Measurements from ENCODE around the gene DUSP16. TPM values are rescaled to one million over a fixed set of nuclear protein-coding genes. Genes with fewer than 3 reads are reported as not detected.

DUSP16 gene
- total RNA-seq, 1 donor from 2014 or later, result 12.9 TPM

DNA sequence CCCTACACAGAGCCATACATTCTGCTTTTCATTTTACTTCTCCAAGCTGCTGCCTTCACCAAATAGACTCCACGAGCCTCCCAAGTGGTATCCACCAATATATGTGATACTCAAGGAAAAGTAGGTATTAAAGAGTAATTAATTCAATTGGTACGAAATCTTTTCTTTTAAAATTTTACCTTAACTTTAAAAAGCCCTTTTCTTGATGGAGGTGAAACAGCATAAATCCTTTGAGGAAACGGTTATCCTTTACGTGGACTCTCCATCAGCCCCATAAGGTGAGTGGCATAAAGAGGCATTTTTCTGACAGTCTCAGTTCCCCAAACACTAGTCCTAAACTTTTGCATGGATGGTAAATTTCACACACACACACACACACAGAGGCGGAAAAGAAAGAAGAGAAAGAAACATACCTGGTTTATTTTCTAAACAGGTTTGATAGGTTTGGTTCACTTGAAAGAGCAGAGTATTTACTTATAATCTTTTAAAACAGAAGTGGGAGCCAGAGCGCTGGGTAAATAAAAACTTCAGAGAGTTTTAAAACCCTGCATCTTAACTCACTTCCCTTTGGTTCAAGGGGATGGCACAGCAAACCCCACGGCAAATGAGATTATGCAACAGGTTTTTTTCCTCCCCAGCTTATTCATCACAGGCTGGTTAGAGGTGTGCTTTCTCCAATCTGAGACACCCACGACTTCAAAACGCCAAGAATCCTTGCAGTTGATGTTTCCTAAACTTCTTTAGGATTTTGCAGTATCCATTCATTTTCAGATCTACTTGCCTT lies 1.9 kb downstream of the DUSP16 start:
- Mint-ChIP-seq H3K9me3 (ENCODE audit: unreplicated experiment) (no peaks in the 10 kb centered on the region), H3K27ac (ENCODE audit: unreplicated experiment) (peak overlapping the region; percentile 94), H3K4me1 (ENCODE audit: unreplicated experiment) (peaks cover 10% of the 10 kb centered on the region), H3K27me3 (ENCODE audit: unreplicated experiment) (peaks cover 13% of the 10 kb centered on the region), H3K36me3 (ENCODE audit: low read depth, unreplicated experiment) (peaks cover 5% of the 10 kb centered on the region), H3K4me3 (ENCODE audit: unreplicated experiment) (peak overlapping the region; percentile 92)
- no peak for DNase-seq (ENCODE audit: low spot score)
- TF ChIP-seq, protein P1, sequence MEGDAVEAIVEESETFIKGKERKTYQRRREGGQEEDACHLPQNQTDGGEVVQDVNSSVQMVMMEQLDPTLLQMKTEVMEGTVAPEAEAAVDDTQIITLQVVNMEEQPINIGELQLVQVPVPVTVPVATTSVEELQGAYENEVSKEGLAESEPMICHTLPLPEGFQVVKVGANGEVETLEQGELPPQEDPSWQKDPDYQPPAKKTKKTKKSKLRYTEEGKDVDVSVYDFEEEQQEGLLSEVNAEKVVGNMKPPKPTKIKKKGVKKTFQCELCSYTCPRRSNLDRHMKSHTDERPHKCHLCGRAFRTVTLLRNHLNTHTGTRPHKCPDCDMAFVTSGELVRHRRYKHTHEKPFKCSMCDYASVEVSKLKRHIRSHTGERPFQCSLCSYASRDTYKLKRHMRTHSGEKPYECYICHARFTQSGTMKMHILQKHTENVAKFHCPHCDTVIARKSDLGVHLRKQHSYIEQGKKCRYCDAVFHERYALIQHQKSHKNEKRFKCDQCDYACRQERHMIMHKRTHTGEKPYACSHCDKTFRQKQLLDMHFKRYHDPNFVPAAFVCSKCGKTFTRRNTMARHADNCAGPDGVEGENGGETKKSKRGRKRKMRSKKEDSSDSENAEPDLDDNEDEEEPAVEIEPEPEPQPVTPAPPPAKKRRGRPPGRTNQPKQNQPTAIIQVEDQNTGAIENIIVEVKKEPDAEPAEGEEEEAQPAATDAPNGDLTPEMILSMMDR (IDR thresholded peaks at IDR 0.05; ENCODE audit: unreplicated experiment), result no peak

DNA sequence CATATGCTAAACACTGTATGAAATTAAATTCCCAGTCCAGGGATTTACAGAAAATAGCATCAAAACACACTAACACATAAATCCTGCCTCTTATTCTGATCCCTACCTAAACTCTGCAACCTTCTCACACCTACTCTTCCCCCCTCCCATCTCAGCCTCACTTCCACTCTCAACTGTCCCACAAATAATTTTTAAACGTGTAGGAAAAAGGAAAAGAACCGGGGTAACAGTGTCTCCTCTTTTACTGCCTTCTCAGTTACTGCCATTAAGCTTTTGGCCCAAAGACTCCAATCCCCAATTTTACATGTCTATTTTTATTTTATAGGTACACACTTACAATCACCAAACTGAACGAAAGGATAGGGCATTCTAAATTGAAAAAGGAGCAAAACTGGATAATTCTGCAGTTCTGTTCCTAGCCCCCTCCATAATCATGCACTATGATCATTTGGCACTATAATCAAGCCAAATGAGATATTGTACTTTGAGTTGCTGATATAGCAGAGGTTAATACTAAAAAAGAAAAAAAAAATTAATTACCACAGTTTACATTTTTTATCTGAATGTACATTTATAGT lies 2.9 kb downstream of the DUSP16 start:
- H3K9me3 Mint-ChIP-seq (ENCODE audit: unreplicated experiment), result no peaks in the 10 kb centered on the region
- peak overlapping the region; percentile 87 for H3K27ac Mint-ChIP-seq (ENCODE audit: unreplicated experiment)
- TF ChIP-seq, protein P1 (IDR thresholded peaks at IDR 0.05; ENCODE audit: unreplicated experiment), result no peak
- no peak overlapping the region for H3K4me3 Mint-ChIP-seq (ENCODE audit: unreplicated experiment)
- peaks cover 13% of the 10 kb centered on the region for H3K27me3 Mint-ChIP-seq (ENCODE audit: unreplicated experiment)
- peaks cover 2% of the 10 kb centered on the region for H3K36me3 Mint-ChIP-seq (ENCODE audit: low read depth, unreplicated experiment)
- peaks cover 10% of the 10 kb centered on the region for H3K4me1 Mint-ChIP-seq (ENCODE audit: unreplicated experiment)
- no peak for DNase-seq (ENCODE audit: low spot score)

DNA sequence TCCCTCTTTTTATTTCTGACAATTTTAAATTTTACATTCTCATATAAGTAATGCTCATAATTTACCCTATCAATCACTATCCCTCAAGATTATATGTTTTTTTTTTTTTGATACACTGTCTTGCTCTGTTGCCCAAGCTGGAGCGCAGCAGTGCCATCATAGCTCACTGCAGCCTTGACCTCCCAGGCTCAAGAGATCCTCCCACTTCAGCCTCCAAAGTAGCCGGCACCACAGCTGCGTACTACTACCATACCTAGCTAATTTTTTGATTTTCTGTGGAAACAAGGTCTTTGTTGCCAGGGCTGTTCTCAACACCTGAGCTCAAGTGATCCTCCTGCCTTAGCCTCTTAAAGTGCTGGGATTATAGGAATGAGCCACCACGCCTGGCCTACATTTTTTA lies 4.4 kb downstream of the DUSP16 start:
- peaks cover 10% of the 10 kb centered on the region for H3K4me1 Mint-ChIP-seq (ENCODE audit: unreplicated experiment)
- no peak for DNase-seq (ENCODE audit: low spot score)
- no peak overlapping the region for H3K27ac Mint-ChIP-seq (ENCODE audit: unreplicated experiment)
- no peaks in the 10 kb centered on the region for H3K36me3 Mint-ChIP-seq (ENCODE audit: low read depth, unreplicated experiment)
- H3K4me3 Mint-ChIP-seq (ENCODE audit: unreplicated experiment), result no peak overlapping the region
- TF ChIP-seq, protein P1 (IDR thresholded peaks at IDR 0.05; ENCODE audit: unreplicated experiment), result no peak
- peaks cover 13% of the 10 kb centered on the region for H3K27me3 Mint-ChIP-seq (ENCODE audit: unreplicated experiment)
- H3K9me3 Mint-ChIP-seq (ENCODE audit: unreplicated experiment), result no peaks in the 10 kb centered on the region

DNA sequence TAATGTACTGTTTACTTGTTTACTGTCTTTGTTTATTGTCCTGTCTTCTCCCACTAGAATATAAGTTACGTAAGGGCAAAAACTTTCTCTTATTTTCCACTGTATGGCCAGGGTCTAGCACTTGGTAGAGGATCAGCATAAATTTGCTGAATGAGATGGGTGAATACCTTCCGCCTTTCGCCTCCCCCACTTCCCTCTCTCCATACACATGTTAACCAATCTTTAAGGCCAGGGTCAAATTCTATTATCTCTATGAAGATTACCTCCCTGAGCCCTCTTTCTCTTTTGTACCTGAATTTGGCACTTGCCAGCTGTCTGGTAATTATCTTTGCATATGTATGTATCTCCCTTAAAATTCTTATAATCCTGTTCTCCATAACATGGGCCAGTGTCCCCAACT lies 4.9 kb downstream of the DUSP16 start:
- H3K4me3 Mint-ChIP-seq (ENCODE audit: unreplicated experiment), result no peak overlapping the region
- no peak overlapping the region for H3K27ac Mint-ChIP-seq (ENCODE audit: unreplicated experiment)
- H3K36me3 Mint-ChIP-seq (ENCODE audit: low read depth, unreplicated experiment), result no peaks in the 10 kb centered on the region
- H3K4me1 Mint-ChIP-seq (ENCODE audit: unreplicated experiment), result peaks cover 10% of the 10 kb centered on the region
- no peaks in the 10 kb centered on the region for H3K9me3 Mint-ChIP-seq (ENCODE audit: unreplicated experiment)
- DNase-seq (ENCODE audit: low spot score), result no peak
- TF ChIP-seq, protein P1 (IDR thresholded peaks at IDR 0.05; ENCODE audit: unreplicated experiment), result no peak
- H3K27me3 Mint-ChIP-seq (ENCODE audit: unreplicated experiment), result peaks cover 11% of the 10 kb centered on the region

DNA sequence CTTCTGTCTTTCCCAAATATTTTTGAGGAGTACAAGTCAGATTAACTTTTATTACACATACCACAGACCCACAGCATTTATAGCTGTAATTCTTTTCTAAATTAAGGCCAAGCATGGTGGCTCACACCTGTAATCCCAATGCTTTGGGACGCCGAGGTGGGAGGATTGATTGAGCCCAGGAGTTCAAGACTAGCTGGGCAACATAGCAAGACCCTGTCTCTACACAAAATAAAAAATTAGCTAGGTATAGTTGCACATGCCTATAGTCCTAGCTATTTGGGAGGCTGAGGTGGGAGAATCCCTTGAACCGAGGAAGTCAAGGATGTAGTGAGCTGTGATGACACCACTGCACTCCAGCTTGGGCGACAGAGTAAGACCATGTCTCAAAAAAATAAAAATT lies 7.0 kb downstream of the DUSP16 start:
- H3K9me3 Mint-ChIP-seq (ENCODE audit: unreplicated experiment), result no peaks in the 10 kb centered on the region
- H3K27me3 Mint-ChIP-seq (ENCODE audit: unreplicated experiment), result peaks cover 3% of the 10 kb centered on the region
- H3K36me3 Mint-ChIP-seq (ENCODE audit: low read depth, unreplicated experiment), result no peaks in the 10 kb centered on the region
- no peak for DNase-seq (ENCODE audit: low spot score)
- no peak overlapping the region for H3K27ac Mint-ChIP-seq (ENCODE audit: unreplicated experiment)
- H3K4me3 Mint-ChIP-seq (ENCODE audit: unreplicated experiment), result no peak overlapping the region
- TF ChIP-seq, protein P1 (IDR thresholded peaks at IDR 0.05; ENCODE audit: unreplicated experiment), result no peak
- H3K4me1 Mint-ChIP-seq (ENCODE audit: unreplicated experiment), result peaks cover 8% of the 10 kb centered on the region

Measured in endothelial cell (in vitro differentiated cells).